Right lobe of liver (tissue), 6 donors: ENCODE data around the gene DNMBP. TPM values are rescaled to one million over a fixed set of nuclear protein-coding genes. Genes with fewer than 3 reads are reported as not detected.
A peak's percentile ranks its signal among the peaks of the same experiment; 100 is the strongest.
"Not testable (repeated sequence)": the region's sequence is repeated elsewhere in the genome, so short reads cannot be mapped to it uniquely, and the experiment has no call there.

Experiments
- ATAC-seq, 4 donors: fragments of 200-7000 bp; cut with Tn5 transposase; one replicate each; pipeline ENCODE4 v1.9.1; 2020; ENCODE audit warnings: mild to moderate bottlenecking in 4 of 4, moderate library complexity in 4 of 4
- DNase-seq, 3 donors: peaks; one replicate each; pipeline ENCODE4 v3.0.0-alpha.2; 2020
- H3K27ac ChIP-seq, 3 donors: fragments of 200-600 bp; one replicate each; pipeline ENCODE4 v1.8.0; 2022
- H3K27me3 ChIP-seq, 2 donors: fragments of 200-600 bp; one replicate each; pipeline ENCODE4 v1.8.0; 2022
- H3K36me3 ChIP-seq, 4 donors: fragments of 200-600 bp; sonication (generic) in 1 of 4; one replicate each; pipeline versions ENCODE4 v1.5.1 to v1.8.0; 2017 to 2022; ENCODE audit warnings: control low read depth in 1 of 4
- H3K4me1 ChIP-seq, 4 donors: fragments of 200-600 bp; sonication (generic) in 1 of 4; one replicate each; pipeline versions ENCODE4 v1.5.1 to v1.8.0; 2017 to 2022; ENCODE audit warnings: control low read depth in 1 of 4
- H3K4me3 ChIP-seq, 3 donors: fragments of 200-600 bp; one replicate each; pipeline ENCODE4 v1.8.0; 2022
- H3K9me3 ChIP-seq, 4 donors: fragments of 200-600 bp; sonication (generic) in 1 of 4; one replicate each; pipeline versions ENCODE4 v1.5.1 to v1.8.0; 2017 to 2022; ENCODE audit warnings: control low read depth in 1 of 4
- POLR2A ChIP-seq: fragments of 450-650 bp; IDR thresholded peaks from one replicate; pipeline ENCODE4 v1.6.1; 2017; ENCODE audit warnings: antibody characterized with exemption, mild to moderate bottlenecking
- WGBS: methylation state at CpG from one replicate; pipeline ENCODE4 v1.1.6; 2018; ENCODE audit warnings: low coverage, low lambda C conversion rate; ENCODE audit not compliant: insufficient coverage; ENCODE audit errors: missing lambda C conversion rate; 5-methylcytosine and 5-hydroxymethylcytosine counted together
- intact Hi-C, 2 donors: fragments of 100-400 bp; cut with DNase I; formaldehyde crosslinking; loops; one replicate each; pipeline versions ENCODE4 v1.11.2 to v1.14.1; 2022
- total RNA-seq, 6 experiments: library from RNA; depleted of rRNA in 2 of 6; stranded (reverse); fragments of >200 nt in 2 of 6; fragmentation: NEBNext Ultra II Directional in 3 of 6; extraction: Animal tissue kit (Norgen Biotek cat#: 25700) in 3 of 6; gene quantifications; one replicate each; pipeline versions ENCODE4 v1.1.0 to v1.2.4, GENCODE V29; 2016 to 2023
- TF ChIP-seq, protein P1 (sequence below), 4 donors: fragments of 200-600 bp in 3 of 4; fragments of 450-650 bp in 1 of 4; IDR thresholded peaks; one replicate each; pipeline versions ENCODE4 v1.5.1 to v1.8.0; 2016 to 2022; ENCODE audit warnings: antibody characterized with exemption in 4 of 4, mild to moderate bottlenecking in 2 of 4
- donor health status: DM: no; HTN: yes; CAD: no.
- donor health status: DM: no; HTN: no; CAD: no.
- donor health status: DM: no; HTN: no; CAD: no.
- donor health status: DM: no; HTN: yes; CAD: no.
- donor health status: DM: no; HTN: yes; CAD: no.

The DNMBP gene
- total RNA-seq, 6 experiments from 2014 or later = 7.9 to 12.7 (median 9.9) TPM

DNA sequence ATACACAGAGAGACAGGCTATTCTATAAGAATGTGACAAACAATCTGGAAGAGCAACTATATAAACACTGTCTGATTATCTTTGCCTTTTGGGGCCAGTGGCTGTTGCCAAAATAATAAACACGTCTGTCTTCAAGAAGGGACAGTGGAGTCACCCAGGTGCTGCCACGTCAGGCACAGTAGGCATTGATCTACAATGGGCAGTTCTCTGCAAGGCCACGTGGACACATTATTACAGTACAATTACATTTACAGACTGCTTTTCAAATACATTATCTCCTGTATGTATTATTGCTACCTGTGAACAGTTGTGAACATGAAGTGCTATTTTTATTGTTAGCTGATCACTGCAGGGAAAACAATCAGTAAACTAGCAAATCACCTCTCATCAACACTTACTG, 14.0 kb downstream of the DNMBP start:
- no peak overlapping the region for H3K27ac ChIP-seq
- H3K36me3 ChIP-seq = no peaks in the 10 kb centered on the region
- DNase-seq = no peak
- intact Hi-C loops = no loop called here
- H3K4me3 ChIP-seq = no peak overlapping the region
- TF ChIP-seq, protein P1, sequence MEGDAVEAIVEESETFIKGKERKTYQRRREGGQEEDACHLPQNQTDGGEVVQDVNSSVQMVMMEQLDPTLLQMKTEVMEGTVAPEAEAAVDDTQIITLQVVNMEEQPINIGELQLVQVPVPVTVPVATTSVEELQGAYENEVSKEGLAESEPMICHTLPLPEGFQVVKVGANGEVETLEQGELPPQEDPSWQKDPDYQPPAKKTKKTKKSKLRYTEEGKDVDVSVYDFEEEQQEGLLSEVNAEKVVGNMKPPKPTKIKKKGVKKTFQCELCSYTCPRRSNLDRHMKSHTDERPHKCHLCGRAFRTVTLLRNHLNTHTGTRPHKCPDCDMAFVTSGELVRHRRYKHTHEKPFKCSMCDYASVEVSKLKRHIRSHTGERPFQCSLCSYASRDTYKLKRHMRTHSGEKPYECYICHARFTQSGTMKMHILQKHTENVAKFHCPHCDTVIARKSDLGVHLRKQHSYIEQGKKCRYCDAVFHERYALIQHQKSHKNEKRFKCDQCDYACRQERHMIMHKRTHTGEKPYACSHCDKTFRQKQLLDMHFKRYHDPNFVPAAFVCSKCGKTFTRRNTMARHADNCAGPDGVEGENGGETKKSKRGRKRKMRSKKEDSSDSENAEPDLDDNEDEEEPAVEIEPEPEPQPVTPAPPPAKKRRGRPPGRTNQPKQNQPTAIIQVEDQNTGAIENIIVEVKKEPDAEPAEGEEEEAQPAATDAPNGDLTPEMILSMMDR (IDR thresholded peaks at IDR 0.05) = no peak
- no peak for TF ChIP-seq POLR2A
- H3K4me1 ChIP-seq = peaks cover 0 to 5% (median 0%) of the 10 kb centered on the region in 4 donors
- no peak for ATAC-seq
- no peaks in the 10 kb centered on the region for H3K9me3 ChIP-seq
- H3K27me3 ChIP-seq = no peaks in the 10 kb centered on the region
- WGBS = 70% methylated on average over 2 of the region's 3 CpGs

DNA sequence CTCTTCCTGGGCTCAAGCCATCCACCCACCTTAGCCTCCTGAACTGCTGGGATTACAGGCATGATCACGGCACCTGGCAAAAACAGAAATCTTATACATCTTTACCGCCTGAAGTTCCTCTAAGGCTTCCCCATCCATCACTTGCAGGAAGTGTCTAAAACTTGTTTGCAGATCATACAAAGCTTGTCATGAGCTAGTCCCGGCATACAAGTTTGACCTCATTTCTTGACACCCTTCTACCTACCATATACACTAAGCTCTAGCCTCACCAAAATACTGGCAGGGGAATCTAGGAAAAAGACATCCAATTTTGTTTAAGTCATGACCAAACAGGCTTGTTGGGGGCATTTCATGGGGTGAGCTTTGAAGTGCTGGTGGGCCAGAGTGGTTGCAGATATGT, 14.5 kb downstream of the DNMBP start:
- H3K36me3 ChIP-seq = no peaks in the 10 kb centered on the region
- H3K27me3 ChIP-seq = no peaks in the 10 kb centered on the region
- 71% methylated on average over 2 of the region's 3 CpGs for WGBS
- H3K4me3 ChIP-seq = no peak overlapping the region
- DNase-seq (no peak), ATAC-seq (no peak)
- peaks cover 0 to 5% (median 0%) of the 10 kb centered on the region in 4 donors for H3K4me1 ChIP-seq
- no peaks in the 10 kb centered on the region for H3K9me3 ChIP-seq
- H3K27ac ChIP-seq = no peak overlapping the region
- intact Hi-C loops = no loop called here
- no peak for TF ChIP-seq POLR2A
- TF ChIP-seq, protein P1 (IDR thresholded peaks at IDR 0.05) = no peak

DNA sequence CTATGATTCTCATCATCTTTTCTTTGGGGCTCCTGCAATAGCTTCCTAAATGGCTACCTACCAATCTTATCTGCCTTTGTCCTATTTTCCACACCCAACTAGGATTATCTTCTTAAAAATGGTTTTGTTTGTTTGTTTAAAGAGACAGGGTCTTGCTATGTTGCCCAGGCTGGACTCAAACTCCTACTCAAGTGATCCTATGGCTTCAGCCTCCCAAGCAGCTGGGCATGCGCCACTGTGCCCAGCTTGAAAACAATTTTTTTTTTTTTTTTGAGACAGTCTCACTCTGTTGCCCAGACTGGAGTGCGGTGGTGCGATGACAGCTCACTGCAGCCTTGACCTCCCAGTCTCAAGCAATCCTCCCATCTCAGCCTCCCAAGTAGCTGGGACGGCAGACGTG, 14.9 kb downstream of the DNMBP start:
- H3K4me1 ChIP-seq = peaks cover 0 to 5% (median 0%) of the 10 kb centered on the region in 4 donors
- no peak overlapping the region for H3K4me3 ChIP-seq
- H3K9me3 ChIP-seq = no peaks in the 10 kb centered on the region
- no peaks in the 10 kb centered on the region for H3K36me3 ChIP-seq
- H3K27me3 ChIP-seq = no peaks in the 10 kb centered on the region
- 97% methylated on average over 5 of the region's 5 CpGs for WGBS
- no peak for DNase-seq
- ATAC-seq = no peak
- intact Hi-C loops = no loop called here
- no peak overlapping the region for H3K27ac ChIP-seq
- TF ChIP-seq, protein P1 (IDR thresholded peaks at IDR 0.05) = no peak
- no peak for TF ChIP-seq POLR2A

DNA sequence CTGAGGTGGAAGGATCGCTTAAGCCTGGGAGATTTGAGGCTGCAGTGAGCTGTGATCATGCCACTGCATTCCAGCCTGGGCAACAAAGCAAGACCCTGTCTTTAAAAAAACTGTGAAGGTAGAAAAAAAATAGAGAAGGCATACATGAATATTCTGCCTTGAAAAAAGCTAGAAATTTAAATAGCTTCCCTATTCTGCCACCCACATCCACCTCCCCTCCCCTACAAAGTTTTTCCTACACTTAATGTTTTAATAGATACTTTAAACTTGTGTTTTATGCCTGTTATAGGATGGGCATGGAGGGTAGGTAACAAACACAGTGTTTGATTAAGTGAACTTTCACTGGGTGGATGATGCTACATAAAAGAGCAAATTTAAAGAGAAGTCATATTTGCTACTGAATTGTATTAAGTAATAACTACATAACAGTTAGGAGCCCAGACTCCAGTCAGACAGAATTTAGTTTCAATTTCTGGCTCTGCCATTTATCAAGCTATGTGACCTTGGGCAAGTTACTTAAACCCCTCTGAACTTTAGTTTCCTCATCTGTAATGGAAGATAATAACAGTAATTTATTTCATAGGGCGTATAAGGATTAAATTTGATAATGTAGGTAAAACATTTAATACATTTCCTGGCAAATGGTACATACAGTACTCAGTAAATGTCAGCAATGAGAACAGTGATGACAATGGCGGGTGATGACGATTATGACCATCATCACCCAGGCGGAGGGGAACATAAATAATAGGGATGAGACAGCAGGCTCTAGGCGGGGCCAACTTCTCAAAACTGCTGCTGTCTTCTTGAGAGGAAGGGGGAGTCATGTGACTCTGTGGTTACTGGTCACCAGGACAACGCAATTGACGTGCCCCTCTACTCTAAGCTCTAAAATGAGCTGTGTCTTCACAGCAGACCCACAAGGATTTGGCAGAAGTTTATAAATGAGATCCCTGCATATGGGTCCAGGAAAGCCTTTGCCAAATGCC, 15.8 kb downstream of the DNMBP start:
- Histone ChIP-seq H3K27me3 (no peaks in the 10 kb centered on the region), H3K4me3 (no peak overlapping the region), H3K36me3 (no peaks in the 10 kb centered on the region), H3K9me3 (no peaks in the 10 kb centered on the region), H3K27ac (peak overlapping the region in 1 of 3 donors; percentile 0), H3K4me1 (peaks cover 0 to 5% (median 0%) of the 10 kb centered on the region in 4 donors)
- peak; percentile 76 to 87 (median 82) for ATAC-seq
- TF ChIP-seq, protein P1 (IDR thresholded peaks at IDR 0.05) = no peak
- TF ChIP-seq POLR2A = no peak
- peak; percentile 44 to 61 (median 59) for DNase-seq
- intact Hi-C loops = no loop called here
- 50% methylated on average over 6 of the region's 8 CpGs for WGBS

GRCh38 chr10:99985637-99986036, 24.1 kb downstream of the DNMBP start:
- DNase-seq, H3K9me3 ChIP-seq, H3K4me3 ChIP-seq, ATAC-seq, H3K27ac ChIP-seq, H3K36me3 ChIP-seq, H3K27me3 ChIP-seq, intact Hi-C loops: not testable (repeated sequence)
- 92% methylated on average over 4 of the region's 5 CpGs for WGBS
- H3K4me1 ChIP-seq = peaks cover 0 to 38% (median 17%) of the 10 kb centered on the region in 4 donors
